IgD-negative memory B cell (primary cell): ENCODE results near the gene FOXRED2. TPM values are rescaled to one million over a fixed set of nuclear protein-coding genes. Genes with fewer than 3 reads are reported as not detected.

Source experiments
- H3K27ac Mint-ChIP-seq, 3 donors: one replicate each; pipeline ENCODE4 v1.8.0; 2020 to 2022; ENCODE audit warnings: mild to moderate bottlenecking in 3 of 3, mixed read lengths in 3 of 3, moderate library complexity in 1 of 3
- H3K27me3 Mint-ChIP-seq: one replicate; pipeline ENCODE4 v1.8.0; 2021; ENCODE audit warnings: mixed read lengths
- H3K36me3 Mint-ChIP-seq: one replicate; pipeline ENCODE4 v1.8.0; 2020; ENCODE audit warnings: mild to moderate bottlenecking, mixed read lengths
- H3K4me1 Mint-ChIP-seq, 3 donors: one replicate each; pipeline ENCODE4 v1.8.0; 2020 to 2022; ENCODE audit warnings: mixed read lengths in 3 of 3, mild to moderate bottlenecking in 1 of 3
- H3K4me3 Mint-ChIP-seq, 4 donors: one replicate each; pipeline ENCODE4 v1.8.0; 2020 to 2022; ENCODE audit warnings: mild to moderate bottlenecking in 4 of 4, mixed read lengths in 4 of 4, moderate library complexity in 3 of 4
- H3K9me3 Mint-ChIP-seq, 3 donors: one replicate each; pipeline ENCODE4 v1.8.0; 2020 to 2021; ENCODE audit warnings: mixed read lengths in 3 of 3, mild to moderate bottlenecking in 1 of 3
- polyA plus RNA-seq: library from polyadenylated mRNA; unstranded; fragments of 300-500 nt; fragmentation: Illumina TruSeq; gene quantifications from one replicate; pipeline ENCODE4 v1.2.3, GENCODE V29; 2021

FOXRED2 gene
- polyA plus RNA-seq, 1 donor from 2014 or later, result 0.35 TPM

- Mint-ChIP-seq H3K4me1 (peaks cover 7 to 9% (median 9%) of the 10 kb centered on the region in 3 donors), H3K27me3 (no peaks in the 10 kb centered on the region), H3K27ac (no peak overlapping the region), H3K4me3 (peak overlapping the region in 1 of 4 donors; percentile 33), H3K9me3 (no peaks in the 10 kb centered on the region), H3K36me3 (no peaks in the 10 kb centered on the region)
These were observed 8.8 kb downstream of the FOXRED2 start for GRCh38 chr22:36497910-36498665.

GRCh38 chr22:36493690-36494110, 13.1 kb downstream of the FOXRED2 start:
- H3K4me3 Mint-ChIP-seq, result peak overlapping the region; percentile 26 to 76 (median 58)

DNA sequence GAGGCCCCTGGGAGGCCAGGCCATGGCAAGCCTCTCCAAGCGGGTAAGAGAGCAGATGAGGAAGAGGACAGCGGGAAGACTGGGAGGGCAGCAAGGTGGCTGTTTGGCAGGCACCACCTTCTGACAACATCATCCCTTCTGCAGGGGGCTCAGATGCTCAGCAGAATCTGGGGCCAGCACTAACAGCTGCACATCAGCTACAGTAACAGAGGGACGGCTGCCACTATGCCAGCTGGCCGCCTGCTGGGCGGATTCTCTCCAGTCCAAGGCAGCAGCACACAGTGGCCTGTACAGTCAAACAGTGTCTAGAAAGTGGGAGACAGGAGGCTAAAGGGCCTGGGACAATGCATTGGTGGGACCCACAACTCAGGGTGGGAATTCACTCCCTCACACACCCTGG, 14.7 kb downstream of the FOXRED2 start:
- Mint-ChIP-seq H3K27me3 (no peaks in the 10 kb centered on the region), H3K36me3 (no peaks in the 10 kb centered on the region), H3K4me3 (peak overlapping the region in 2 of 4 donors; percentile 48 to 49), H3K4me1 (peaks cover 13 to 15% (median 13%) of the 10 kb centered on the region in 3 donors), H3K9me3 (no peaks in the 10 kb centered on the region), H3K27ac (no peak overlapping the region)

More at GRCh38 chr22:36493690-36494110, 13.1 kb downstream of the FOXRED2 start:
- Mint-ChIP-seq H3K9me3 (no peaks in the 10 kb centered on the region), H3K36me3 (no peaks in the 10 kb centered on the region), H3K4me1 (peaks cover 13 to 15% (median 13%) of the 10 kb centered on the region in 3 donors), H3K27me3 (no peaks in the 10 kb centered on the region), H3K27ac (peak overlapping the region; percentile 12 to 86 (median 85))

GRCh38 chr22:36491155-36491554, 15.7 kb downstream of the FOXRED2 start:
- no peaks in the 10 kb centered on the region for H3K27me3 Mint-ChIP-seq
- no peak overlapping the region for H3K4me3 Mint-ChIP-seq
- peaks cover 13 to 19% (median 14%) of the 10 kb centered on the region in 3 donors for H3K4me1 Mint-ChIP-seq
- H3K9me3 Mint-ChIP-seq, result no peaks in the 10 kb centered on the region
- no peak overlapping the region for H3K27ac Mint-ChIP-seq
- H3K36me3 Mint-ChIP-seq, result no peaks in the 10 kb centered on the region

GRCh38 chr22:36486619-36487384, 20.0 kb downstream of the FOXRED2 start:
- Mint-ChIP-seq H3K4me3 (peak overlapping the region in 1 of 4 donors; percentile 46), H3K27me3 (no peaks in the 10 kb centered on the region), H3K27ac (peak overlapping the region in 1 of 3 donors; percentile 56), H3K9me3 (no peaks in the 10 kb centered on the region), H3K4me1 (peaks cover 2 to 15% (median 2%) of the 10 kb centered on the region in 3 donors), H3K36me3 (no peaks in the 10 kb centered on the region)

GRCh38 chr22:36481393-36482168, 25.3 kb downstream of the FOXRED2 start, which contains the start of gene TXN2:
TXN2 (minus strand) TSS chr22:36481640; CDS start chr22:36480837, 803 bp downstream.
- H3K27me3 Mint-ChIP-seq, result no peaks in the 10 kb centered on the region
- H3K36me3 Mint-ChIP-seq, result no peaks in the 10 kb centered on the region
- peak within 1 kb of the TSS; percentile 90 to 98 (median 96) for H3K4me3 Mint-ChIP-seq
- H3K27ac Mint-ChIP-seq, result peak within 1 kb of the TSS; percentile 97 to 99 (median 99)
- no peaks in the 10 kb centered on the region for H3K9me3 Mint-ChIP-seq
- peaks cover 12 to 16% (median 14%) of the 10 kb centered on the region in 3 donors for H3K4me1 Mint-ChIP-seq

DNA sequence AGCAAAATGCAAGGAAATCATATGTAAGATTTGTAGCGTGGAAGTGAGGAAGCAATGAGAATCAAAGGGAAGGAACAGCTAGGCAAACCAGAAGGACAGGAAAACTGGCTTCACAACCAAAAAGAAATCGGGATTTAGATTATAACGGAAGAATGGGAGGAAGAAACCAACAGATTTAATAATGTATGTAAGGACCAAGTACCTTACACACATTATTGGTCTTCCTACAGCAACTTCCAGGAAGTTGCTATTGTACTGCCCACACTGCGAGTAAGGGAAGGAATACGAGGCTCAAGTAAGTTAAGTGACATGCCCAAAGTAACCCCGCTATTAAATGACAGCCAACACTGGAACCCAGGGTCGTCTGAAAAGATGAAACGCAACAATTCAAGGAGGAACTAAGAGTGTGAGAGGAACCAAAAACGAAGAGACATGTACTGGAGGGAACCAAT, 25.9 kb downstream of the FOXRED2 start:
- Mint-ChIP-seq H3K4me3 (peak overlapping the region; percentile 90 to 98 (median 96)), H3K4me1 (peaks cover 12 to 14% (median 13%) of the 10 kb centered on the region in 3 donors), H3K27ac (peak overlapping the region; percentile 97 to 99 (median 99)), H3K36me3 (peaks cover 2% of the 10 kb centered on the region), H3K9me3 (no peaks in the 10 kb centered on the region), H3K27me3 (no peaks in the 10 kb centered on the region)

DNA sequence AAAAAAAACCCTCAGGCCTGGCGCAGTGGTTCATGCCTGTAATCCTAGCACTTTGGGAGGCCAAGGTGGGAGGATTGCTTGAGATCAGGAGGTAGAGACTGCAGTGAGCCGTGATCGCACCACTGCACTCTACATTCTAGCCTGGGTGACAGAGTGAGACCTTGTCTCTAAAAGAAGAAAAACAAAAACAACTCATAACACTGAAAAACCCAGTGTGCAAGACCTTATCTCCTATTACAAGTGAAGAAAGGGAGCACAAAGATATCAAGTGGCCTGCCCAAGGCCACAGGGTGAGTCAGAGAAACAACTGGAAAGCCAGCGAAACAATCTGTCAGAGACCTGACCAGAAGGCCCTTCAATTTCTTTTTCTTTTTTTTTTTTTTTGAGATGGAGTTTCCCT, 27.9 kb downstream of the FOXRED2 start:
- Mint-ChIP-seq H3K27me3 (no peaks in the 10 kb centered on the region), H3K9me3 (no peaks in the 10 kb centered on the region), H3K36me3 (peaks cover 6% of the 10 kb centered on the region), H3K4me1 (peaks cover 9 to 14% (median 12%) of the 10 kb centered on the region in 3 donors), H3K4me3 (peak overlapping the region in 1 of 4 donors; percentile 63), H3K27ac (peak overlapping the region in 2 of 3 donors; percentile 54 to 76)

DNA sequence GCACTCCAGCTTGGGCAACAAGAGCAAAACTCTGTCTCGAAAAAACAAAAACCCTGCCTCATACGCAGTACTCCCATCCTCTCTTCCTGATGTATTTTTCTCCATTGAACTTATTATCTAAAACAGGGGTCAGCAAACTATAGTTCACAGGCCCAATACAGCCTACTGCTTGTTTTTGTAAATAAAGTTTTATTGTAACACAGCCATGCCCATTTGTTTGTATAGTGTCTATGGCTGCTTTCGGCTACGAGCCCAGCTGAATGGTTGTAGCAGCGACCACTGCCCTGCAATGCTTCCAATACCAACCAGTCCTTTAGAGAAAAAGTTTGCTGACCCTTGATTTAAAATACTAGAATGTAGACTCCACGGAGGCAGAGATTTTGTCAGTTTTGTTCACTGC, 31.5 kb downstream of the FOXRED2 start:
- Mint-ChIP-seq H3K36me3 (peaks cover 11% of the 10 kb centered on the region), H3K9me3 (no peaks in the 10 kb centered on the region), H3K4me1 (peaks cover 2 to 5% (median 3%) of the 10 kb centered on the region in 3 donors), H3K27me3 (no peaks in the 10 kb centered on the region), H3K27ac (no peak overlapping the region), H3K4me3 (peak overlapping the region in 1 of 4 donors; percentile 14)

- Mint-ChIP-seq H3K27ac (no peak overlapping the region), H3K36me3 (peaks cover 11% of the 10 kb centered on the region), H3K27me3 (no peaks in the 10 kb centered on the region), H3K4me1 (peaks cover 4 to 7% (median 7%) of the 10 kb centered on the region in 3 donors), H3K9me3 (no peaks in the 10 kb centered on the region), H3K4me3 (no peak overlapping the region)
These were observed 34.2 kb downstream of the FOXRED2 start for GRCh38 chr22:36472689-36473088.

DNA sequence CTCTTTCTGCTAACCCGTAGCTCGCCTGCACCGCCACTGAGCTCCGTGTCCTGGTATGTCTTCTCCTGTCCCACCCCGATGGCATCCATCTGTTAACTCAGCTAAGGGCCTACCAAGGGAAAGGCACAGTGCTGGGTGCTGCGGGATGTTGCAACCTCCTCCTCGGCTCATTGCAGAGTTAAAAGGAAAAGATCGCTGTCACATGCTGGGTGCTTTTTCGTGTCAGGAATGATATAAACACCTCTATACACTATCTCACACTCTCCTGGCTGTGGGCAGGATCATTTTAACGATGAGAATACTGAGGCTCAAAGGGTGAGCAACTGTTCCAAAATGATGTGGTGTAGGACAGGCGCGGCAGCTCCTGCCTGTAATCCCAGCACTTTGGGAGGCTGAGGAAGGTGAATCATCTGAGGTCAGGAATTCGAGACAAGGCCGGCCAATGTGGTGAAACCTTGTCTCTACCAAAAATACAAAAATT, 35.5 kb downstream of the FOXRED2 start:
- Mint-ChIP-seq H3K9me3 (no peaks in the 10 kb centered on the region), H3K4me3 (peak overlapping the region in 1 of 4 donors; percentile 12), H3K36me3 (peaks cover 11% of the 10 kb centered on the region), H3K27ac (peak overlapping the region in 2 of 3 donors; percentile 21 to 39), H3K27me3 (no peaks in the 10 kb centered on the region), H3K4me1 (peaks cover 4 to 7% (median 7%) of the 10 kb centered on the region in 3 donors)

DNA sequence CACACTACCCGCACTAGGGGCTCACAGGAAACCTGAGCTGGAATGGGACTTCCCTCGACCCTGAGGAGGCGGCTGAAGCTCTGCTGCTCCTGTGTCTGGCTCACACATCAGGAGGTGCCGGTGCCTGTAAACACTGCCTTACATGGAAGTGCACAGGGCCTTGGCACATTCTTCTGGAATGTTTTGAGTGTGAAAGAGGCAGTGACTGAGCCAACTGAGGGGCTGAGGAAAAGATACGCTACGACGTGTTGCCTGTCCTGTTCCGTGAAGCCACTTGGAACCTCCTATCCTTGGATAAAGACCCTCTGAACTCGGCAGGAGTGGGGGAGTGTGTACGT, 35.9 kb downstream of the FOXRED2 start:
- Mint-ChIP-seq H3K4me1 (peaks cover 4 to 7% (median 7%) of the 10 kb centered on the region in 3 donors), H3K9me3 (no peaks in the 10 kb centered on the region), H3K36me3 (peaks cover 9% of the 10 kb centered on the region), H3K27ac (no peak overlapping the region), H3K4me3 (peak overlapping the region in 1 of 4 donors; percentile 12), H3K27me3 (no peaks in the 10 kb centered on the region)

GRCh38 chr22:36470162-36470993, 36.5 kb downstream of the FOXRED2 start:
- Mint-ChIP-seq H3K4me3 (no peak overlapping the region), H3K4me1 (peaks cover 4 to 7% (median 7%) of the 10 kb centered on the region in 3 donors), H3K27me3 (no peaks in the 10 kb centered on the region), H3K9me3 (no peaks in the 10 kb centered on the region), H3K36me3 (peaks cover 5% of the 10 kb centered on the region), H3K27ac (peak overlapping the region; percentile 25 to 80 (median 74))
